Mesendoderm (in vitro differentiated cells): ENCODE measurements around the gene PUS7L.

Experiments used
- DNase-seq: peaks from one replicate; pipeline ENCODE4 v3.0.0; 2013
- H2AK5ac ChIP-seq: 2 replicates; pipeline ENCODE4 v1.6.1; 2013; ENCODE audit warnings: low read length, inconsistent platforms
- H2BK120ac ChIP-seq: 2 replicates; pipeline ENCODE4 v1.6.1; 2013; ENCODE audit warnings: low read depth, mild to moderate bottlenecking, low read length, moderate library complexity, mixed read lengths
- H2BK15ac ChIP-seq: replicated peaks from 2 replicates; pipeline ENCODE4 v1.6.1; 2013; ENCODE audit warnings: low read depth, mild to moderate bottlenecking, moderate library complexity
- H2BK5ac ChIP-seq: 2 replicates; pipeline ENCODE4 v1.6.1; 2013; ENCODE audit warnings: low read length, inconsistent platforms
- H3K18ac ChIP-seq: 2 replicates; pipeline ENCODE4 v1.6.1; 2013; ENCODE audit warnings: mild to moderate bottlenecking, low read length, mixed read lengths
- H3K23ac ChIP-seq: one replicate; pipeline ENCODE4 v1.6.1; 2013; ENCODE audit warnings: low read length
- H3K27ac ChIP-seq: 2 replicates; pipeline ENCODE4 v1.5.1; 2013; ENCODE audit warnings: low read depth, mild to moderate bottlenecking, inconsistent platforms, low read length, moderate library complexity
- H3K27me3 ChIP-seq: 2 replicates; pipeline ENCODE4 v1.6.1; 2013; ENCODE audit warnings: low read length, control low read depth, mild to moderate bottlenecking, inconsistent platforms; ENCODE audit not compliant: insufficient read depth, poor library complexity
- H3K36me3 ChIP-seq: 2 replicates; pipeline ENCODE4 v1.6.1; 2013; ENCODE audit warnings: low read length, inconsistent platforms; ENCODE audit not compliant: control insufficient read depth, insufficient read depth
- H3K4ac ChIP-seq: one replicate; pipeline ENCODE4 v1.6.1; 2013; ENCODE audit warnings: low read depth, mild to moderate bottlenecking, low read length, moderate library complexity
- H3K4me1 ChIP-seq: 2 replicates; pipeline ENCODE4 v1.6.1; 2013; ENCODE audit warnings: low read depth, low read length, inconsistent platforms; ENCODE audit not compliant: control insufficient read depth
- H3K4me2 ChIP-seq: 2 replicates; pipeline ENCODE4 v1.6.1; 2013; ENCODE audit warnings: low read length
- H3K4me3 ChIP-seq: 2 replicates; pipeline ENCODE4 v1.5.1; 2013; ENCODE audit warnings: mild to moderate bottlenecking, low read length
- H3K56ac ChIP-seq: one replicate; pipeline ENCODE4 v1.6.1; 2013; ENCODE audit warnings: low read length
- H3K79me1 ChIP-seq: 2 replicates; pipeline ENCODE4 v1.6.1; 2013; ENCODE audit warnings: low read length, inconsistent platforms
- H3K79me2 ChIP-seq: 2 replicates; pipeline ENCODE4 v1.6.1; 2013; ENCODE audit warnings: mild to moderate bottlenecking, low read length; ENCODE audit not compliant: control insufficient read depth, insufficient read depth
- H3K9ac ChIP-seq: 2 replicates; pipeline ENCODE4 v1.6.1; 2013; ENCODE audit warnings: low read length, inconsistent platforms
- H4K5ac ChIP-seq: one replicate; pipeline ENCODE4 v1.6.1; 2013; ENCODE audit warnings: low read length
- H4K8ac ChIP-seq: one replicate; pipeline ENCODE4 v1.6.1; 2013; ENCODE audit warnings: low read depth, mild to moderate bottlenecking, control low read depth, low read length, moderate library complexity
- WGBS: extraction: QIAGEN DNeasy Blood & Tissue Kit; methylation state at CpG from one replicate; pipeline ENCODE4 v1.1.7; 2013; ENCODE audit warnings: low lambda C conversion rate, missing lambda C conversion rate; ENCODE audit not compliant: insufficient coverage; ENCODE audit errors: extremely low coverage; 5-methylcytosine and 5-hydroxymethylcytosine counted together

PUS7L gene

GRCh38 chr12:43675048-43675904 is 83.3 kb downstream of the PUS7L start:
- H3K9ac ChIP-seq, result no peak overlapping the region
- no peak overlapping the region for H2BK15ac ChIP-seq
- no peak overlapping the region for H3K18ac ChIP-seq
- H2BK120ac ChIP-seq, result no peak overlapping the region
- H3K4me2 ChIP-seq, result no peak overlapping the region
- H2AK5ac ChIP-seq, result no peak overlapping the region
- H3K27me3 ChIP-seq, result no peaks in the 10 kb centered on the region
- no peaks in the 10 kb centered on the region for H3K79me2 ChIP-seq
- H3K36me3 ChIP-seq, result no peaks in the 10 kb centered on the region
- H2BK5ac ChIP-seq, result no peak overlapping the region
- H4K8ac ChIP-seq, result no peak overlapping the region
- H3K79me1 ChIP-seq, result no peaks in the 10 kb centered on the region
- no peak overlapping the region for H3K27ac ChIP-seq
- no peak overlapping the region for H4K5ac ChIP-seq
- no peak overlapping the region for H3K23ac ChIP-seq
- H3K4me3 ChIP-seq, result no peak overlapping the region
- H3K4me1 ChIP-seq, result no peaks in the 10 kb centered on the region
- no peak overlapping the region for H3K4ac ChIP-seq
- peak; percentile 83 for DNase-seq
- H3K56ac ChIP-seq, result no peak overlapping the region
- WGBS, result no CpG with 5 or more reads among the region's 6 CpGs

- H3K27me3 ChIP-seq, result no peaks in the 10 kb centered on the region
- H3K4me3 ChIP-seq, result no peak overlapping the region
- H3K18ac ChIP-seq, result no peak overlapping the region
- no peak overlapping the region for H3K9ac ChIP-seq
- H3K4me2 ChIP-seq, result no peak overlapping the region
- H3K79me2 ChIP-seq, result no peaks in the 10 kb centered on the region
- no peak overlapping the region for H3K4ac ChIP-seq
- H4K5ac ChIP-seq, result no peak overlapping the region
- H3K4me1 ChIP-seq, result no peaks in the 10 kb centered on the region
- no peak overlapping the region for H2AK5ac ChIP-seq
- no peak overlapping the region for H3K27ac ChIP-seq
- no peak overlapping the region for H4K8ac ChIP-seq
- H2BK5ac ChIP-seq, result no peak overlapping the region
- WGBS, result no CpG with 5 or more reads among the region's 2 CpGs
- H2BK120ac ChIP-seq, result no peak overlapping the region
- H3K79me1 ChIP-seq, result no peaks in the 10 kb centered on the region
- DNase-seq, result peak; percentile 18
- H3K36me3 ChIP-seq, result no peaks in the 10 kb centered on the region
- H2BK15ac ChIP-seq, result no peak overlapping the region
- no peak overlapping the region for H3K23ac ChIP-seq
- H3K56ac ChIP-seq, result no peak overlapping the region
Observed at GRCh38 chr12:43669373-43669772, 89.2 kb downstream of the PUS7L start.
